SK-N-SH (cell line): ENCODE data around the gene PSMD1. TPM values are rescaled to one million over a fixed set of nuclear protein-coding genes. Genes with fewer than 3 reads are reported as not detected.

Source experiments
- CTCF ChIA-PET: fragments of 300-600, 350-600 bp; formaldehyde crosslinking; extraction: SDS; loops from one replicate; lab custom pipeline; 2021; lab: Yijun Ruan, JAX
- POLR2A ChIA-PET: fragments of 350-600 bp; sonication (Branson Sonifier 250); formaldehyde crosslinking; extraction: SDS; loops from one replicate; lab custom pipeline; 2020; ENCODE audit warnings: antibody characterized with exemption, inconsistent platforms; lab: Yijun Ruan, JAX
- DNase-seq: peaks from one replicate; pipeline ENCODE4 v3.0.0; 2012
- H2AFZ ChIP-seq: fragments of 200-600 bp; sonication (generic); 2 replicates; pipeline ENCODE4 v1.8.1; 2016; ENCODE audit warnings: antibody characterized with exemption, mild to moderate bottlenecking, low read depth
- H3F3A ChIP-seq: fragments of 200-600 bp; sonication (generic); replicated peaks from 2 replicates; pipeline ENCODE3; 2016; ENCODE audit warnings: antibody characterized with exemption, mild to moderate bottlenecking; ENCODE audit not compliant: insufficient read depth
- H3K27ac ChIP-seq, 2 experiments: fragments of 200-500 bp in 1 of 2; fragments of 200-600 bp in 1 of 2; sonication (Bioruptor generic) in 1 of 2; sonication (generic), shearing (Covaris generic) in 1 of 2; 2 replicates each; pipeline versions ENCODE4 v1.5.1 to v1.6.1; 2014 to 2016; ENCODE audit warnings: low read depth in 2 of 2, inconsistent platforms in 1 of 2, low read length in 1 of 2, mild to moderate bottlenecking in 1 of 2, mixed read lengths in 1 of 2
- H3K27me3 ChIP-seq: fragments of 200-600 bp; sonication (generic), shearing (Covaris generic); 2 replicates; pipeline ENCODE4 v1.6.1; 2016; ENCODE audit warnings: mixed run types; ENCODE audit not compliant: insufficient read depth
- H3K36me3 ChIP-seq, 2 experiments: fragments of 200-500 bp in 1 of 2; fragments of 200-600 bp in 1 of 2; sonication (Bioruptor generic) in 1 of 2; sonication (generic) in 1 of 2; replicated peaks in 1 of 2; 2 replicates each; pipeline versions ENCODE3 to v1.5.1; 2014 to 2016; ENCODE audit warnings: low read length in 1 of 2, mild to moderate bottlenecking in 1 of 2; ENCODE audit not compliant: insufficient read depth in 2 of 2, control insufficient read depth in 1 of 2
- H3K4me1 ChIP-seq, 2 experiments: fragments of 200-500 bp in 1 of 2; fragments of 200-600 bp in 1 of 2; sonication (Bioruptor generic) in 1 of 2; sonication (generic), shearing (Covaris generic) in 1 of 2; 2 replicates each; pipeline versions ENCODE4 v1.5.1 to v1.6.1; 2014 to 2016; ENCODE audit warnings: low read depth in 1 of 2, low read length in 1 of 2, mixed run types in 1 of 2; ENCODE audit not compliant: insufficient read depth in 2 of 2, control insufficient read depth in 1 of 2
- H3K4me2 ChIP-seq: fragments of 200-600 bp; sonication (generic), shearing (Covaris generic); 2 replicates; pipeline ENCODE4 v1.6.1; 2017; ENCODE audit warnings: mixed run types
- H3K4me3 ChIP-seq, 2 experiments: fragments of 200-500 bp in 1 of 2; fragments of 200-600 bp in 1 of 2; sonication (Bioruptor generic) in 1 of 2; sonication (generic), shearing (Covaris generic) in 1 of 2; 2 replicates each; pipeline versions ENCODE4 v1.5.1 to v1.8.1; 2014 to 2016; ENCODE audit warnings: low read depth in 2 of 2, inconsistent platforms in 1 of 2, low read length in 1 of 2, mild to moderate bottlenecking in 1 of 2, mixed read lengths in 1 of 2, moderate library complexity in 1 of 2
- H3K79me2 ChIP-seq: fragments of 200-600 bp; sonication (generic); 2 replicates; pipeline ENCODE4 v1.8.1; 2017; ENCODE audit warnings: mild to moderate bottlenecking; ENCODE audit not compliant: insufficient read depth
- H3K9ac ChIP-seq: fragments of 200-600 bp; sonication (generic); 2 replicates; pipeline ENCODE4 v1.6.1; 2017; ENCODE audit warnings: mixed run types
- H3K9me2 ChIP-seq: fragments of 200-600 bp; sonication (generic); 2 replicates; pipeline ENCODE4 v1.6.1; 2017; ENCODE audit warnings: mixed run types
- H3K9me3 ChIP-seq: fragments of 200-600 bp; sonication (generic); 2 replicates; pipeline ENCODE4 v1.6.1; 2017; ENCODE audit warnings: mixed run types, mild to moderate bottlenecking, moderate library complexity
- H4K20me1 ChIP-seq: fragments of 200-600 bp; sonication (generic); 2 replicates; pipeline ENCODE4 v1.6.1; 2017; ENCODE audit warnings: mild to moderate bottlenecking, mixed run types; ENCODE audit not compliant: insufficient read depth
- CHD2 ChIP-seq: fragments of 150-350 bp; IDR thresholded peaks from 2 replicates; pipeline ENCODE4 v1.6.1; 2018; ENCODE audit warnings: low read length; ENCODE audit not compliant: partially characterized antibody
- CTCF ChIP-seq: fragments of 200-600 bp; sonication (generic); IDR thresholded peaks from 2 replicates; pipeline ENCODE4 v1.6.1; 2017; ENCODE audit warnings: antibody characterized with exemption, mild to moderate bottlenecking, moderate library complexity
- EP300 ChIP-seq, 2 experiments: IDR thresholded peaks; 2 replicates each; pipeline versions ENCODE4 v1.4.0 to v1.6.1; 2012; ENCODE audit warnings: borderline replicate concordance in 1 of 2, low read depth in 1 of 2, low read length in 1 of 2
- FOXM1 ChIP-seq: IDR thresholded peaks from 2 replicates; pipeline ENCODE4 v1.4.0; 2012; ENCODE audit warnings: low read depth, mild to moderate bottlenecking
- MXI1 ChIP-seq: IDR thresholded peaks from 2 replicates; pipeline ENCODE4 v1.6.1; 2012; ENCODE audit warnings: mild to moderate bottlenecking, low read depth, low read length, improper control_type of control experiment
- PBX3 ChIP-seq: IDR thresholded peaks from 2 replicates; pipeline ENCODE4; 2012
- RCOR1 ChIP-seq: fragments of 150-350 bp; IDR thresholded peaks from 2 replicates; pipeline ENCODE4 v1.6.1; 2017; ENCODE audit warnings: antibody characterized with exemption, low read length
- RFX5 ChIP-seq: IDR thresholded peaks from 2 replicates; pipeline ENCODE4 v1.6.1; 2012; ENCODE audit warnings: mild to moderate bottlenecking, improper control_type of control experiment, low read length
- SMC3 ChIP-seq: IDR thresholded peaks from 2 replicates; pipeline ENCODE4 v1.6.1; 2012; ENCODE audit warnings: low read depth, low read length, improper control_type of control experiment
- USF1 ChIP-seq: IDR thresholded peaks from 2 replicates; pipeline ENCODE4 v1.4.0; 2012; ENCODE audit warnings: low read depth, borderline replicate concordance
- WGBS: methylation state at CpG from one replicate; pipeline ENCODE4 v1.1.6; 2017; ENCODE audit warnings: low lambda C conversion rate; 5-methylcytosine and 5-hydroxymethylcytosine counted together
- polyA plus RNA-seq, 3 experiments: library from polyadenylated mRNA; depleted of rRNA; stranded (reverse); fragments of >200 nt; gene quantifications; 2 replicates each; pipeline ENCODE4 v1.2.3, GENCODE V29; 2012

Gene PSMD1
- polyA plus RNA-seq, 1 of the 3 experiments (the other 2 are of a cell fraction) = 92.3 TPM

GRCh38 chr2:231212329-231212845 is 155.7 kb downstream of the PSMD1 start:
- Histone ChIP-seq H3K9ac (no peak overlapping the region), H3K36me3 (peaks cover 40 to 54% of the 10 kb centered on the region in 2 experiments), H3K9me2 (no peaks in the 10 kb centered on the region), H3F3A (no peaks in the 10 kb centered on the region), H3K79me2 (no peaks in the 10 kb centered on the region), H4K20me1 (no peaks in the 10 kb centered on the region), H3K4me1 (no peaks in the 10 kb centered on the region), H3K4me2 (no peak overlapping the region), H3K9me3 (no peaks in the 10 kb centered on the region), H3K4me3 (no peak overlapping the region), H3K27ac (no peak overlapping the region), H2AFZ (no peak overlapping the region), H3K27me3 (no peaks in the 10 kb centered on the region)
- TF ChIP-seq FOXM1 = no peak
- no peak for TF ChIP-seq RCOR1
- TF ChIP-seq RFX5 = no peak
- no peak for TF ChIP-seq MXI1
- TF ChIP-seq EP300 (IDR thresholded peaks at IDR 0.05; ENCODE audit: borderline replicate concordance in 1 of 2, low read depth in 1 of 2, low read length in 1 of 2) = no peak
- ChIA-PET POLR2A (no interaction called here), CTCF (interaction anchor here (0.6 to 2.2 kb wide), 5 partner anchors 15 to 216 kb away, joined by 3 to 7 read pairs (median 4); no protein-coding TSS in a partner anchor)
- 94% methylated on average over 4 of the region's 6 CpGs for WGBS
- no peak for DNase-seq

- H3K9ac ChIP-seq = no peak overlapping the region
- POLR2A ChIA-PET = interaction anchor here (0.6 kb wide), 1 partner anchor 35 kb away, joined by 3 read pairs; no protein-coding TSS in a partner anchor
- CTCF ChIA-PET = interaction anchor here (1.2 to 3.5 kb wide), 2 partner anchors 13 to 30 kb away, joined by 3 to 21 read pairs; no protein-coding TSS in a partner anchor
- DNase-seq = no peak
- no peaks in the 10 kb centered on the region for H3K27me3 ChIP-seq
- H3K4me3 ChIP-seq = no peak overlapping the region
- peaks cover 41 to 54% of the 10 kb centered on the region in 2 experiments for H3K36me3 ChIP-seq
- TF ChIP-seq CHD2 = no peak
- TF ChIP-seq PBX3 = no peak
- TF ChIP-seq SMC3 = no peak
- no peak for TF ChIP-seq CTCF
- TF ChIP-seq USF1 = no peak
- TF ChIP-seq FOXM1 = no peak
- no peaks in the 10 kb centered on the region for H3K4me1 ChIP-seq
- no peaks in the 10 kb centered on the region for H4K20me1 ChIP-seq
- H3K4me2 ChIP-seq = no peak overlapping the region
- no peak overlapping the region for H2AFZ ChIP-seq
- no peaks in the 10 kb centered on the region for H3K9me2 ChIP-seq
- H3K9me3 ChIP-seq = no peaks in the 10 kb centered on the region
- 96% methylated on average over 4 of the region's 6 CpGs for WGBS
- H3F3A ChIP-seq = no peaks in the 10 kb centered on the region
- no peaks in the 10 kb centered on the region for H3K79me2 ChIP-seq
- no peak overlapping the region for H3K27ac ChIP-seq
These were observed 157.4 kb downstream of the PSMD1 start for GRCh38 chr2:231213931-231214642.
